ENCODE results near the gene VPS54. TPM values are rescaled to one million over a fixed set of nuclear protein-coding genes. Genes with fewer than 3 reads are reported as not detected.
"Not testable (repeated sequence)": the region's sequence is repeated elsewhere in the genome, so short reads cannot be mapped to it uniquely, and the experiment has no call there.

The VPS54 gene
- total RNA-seq, 2 experiments from 2014 or later: 15.2 to 16.0 TPM

DNA sequence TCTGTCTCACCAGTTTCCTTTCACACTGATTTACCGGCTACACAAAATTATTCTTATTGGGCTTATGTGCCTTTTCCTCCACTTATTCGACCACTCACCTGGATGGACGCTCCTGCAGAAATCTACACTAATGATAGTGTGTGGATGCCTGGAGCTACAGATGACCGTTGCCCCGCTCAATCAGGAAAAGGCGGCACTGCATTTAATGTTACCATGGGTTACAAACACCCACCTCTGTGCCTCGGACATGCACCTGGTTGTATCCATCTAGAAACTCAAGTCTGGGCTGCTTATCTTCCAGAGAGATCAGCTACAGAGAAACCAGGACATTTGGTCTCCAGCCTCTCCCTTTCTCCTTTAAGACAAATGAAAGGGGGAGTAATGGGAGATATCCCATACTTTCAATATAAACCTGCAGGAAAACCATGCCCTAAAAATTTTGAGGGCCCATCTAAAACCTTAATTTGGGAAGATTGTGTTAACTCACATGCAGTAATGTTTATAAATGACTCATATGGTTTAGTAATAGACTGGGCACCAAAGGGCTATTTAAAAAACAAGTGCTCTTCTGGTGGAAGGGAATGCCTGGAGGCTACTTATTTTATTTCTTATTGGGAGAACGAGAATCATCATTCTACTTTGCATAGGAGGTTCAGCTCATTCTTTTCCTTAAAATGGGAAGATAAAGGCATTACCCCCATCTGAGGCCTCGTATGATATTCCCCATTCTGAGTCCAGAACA, 24.7 kb downstream of the VPS54 start:
- H3K4me1 Mint-ChIP-seq; H3K27me3 Mint-ChIP-seq; POLR2A ChIA-PET; DNase-seq; H3K27ac Mint-ChIP-seq; ATAC-seq (ENCODE audit: low read depth); H3K4me3 Mint-ChIP-seq: not testable (repeated sequence)
- peaks cover 15% of the 10 kb centered on the region for H3K9me3 Mint-ChIP-seq
- H3K36me3 Mint-ChIP-seq: peaks cover 38% of the 10 kb centered on the region

DNA sequence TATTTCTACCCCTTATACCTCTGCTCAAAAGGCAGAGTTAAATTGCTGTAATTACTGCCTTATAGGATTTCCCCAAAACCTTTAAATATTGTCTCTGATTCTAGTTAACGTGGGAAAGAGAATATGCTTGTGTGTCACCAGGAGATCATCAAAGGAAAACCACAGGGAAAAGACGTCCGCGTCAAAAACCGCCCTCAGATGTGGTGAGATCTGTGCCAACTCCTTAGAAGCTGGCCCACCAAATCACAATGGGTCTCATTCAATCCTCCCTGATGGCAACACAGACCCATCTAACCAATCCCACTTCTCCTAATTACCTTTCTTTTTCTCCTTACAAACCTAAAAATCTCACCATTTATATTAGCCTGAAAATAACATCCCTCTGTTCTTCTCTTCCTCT, 25.4 kb downstream of the VPS54 start:
- Mint-ChIP-seq H3K9me3 (peaks cover 17% of the 10 kb centered on the region), H3K4me3 (no peak overlapping the region), H3K27ac (no peak overlapping the region), H3K4me1 (peaks cover 9% of the 10 kb centered on the region), H3K27me3 (no peaks in the 10 kb centered on the region), H3K36me3 (peaks cover 40% of the 10 kb centered on the region)
- POLR2A ChIA-PET: no interaction called here
- DNase-seq (no peak), ATAC-seq (ENCODE audit: low read depth) (no peak)

- DNase-seq; H3K27ac Mint-ChIP-seq; H3K4me3 Mint-ChIP-seq; ATAC-seq (ENCODE audit: low read depth); H3K27me3 Mint-ChIP-seq; POLR2A ChIA-PET: not testable (repeated sequence)
- H3K9me3 Mint-ChIP-seq: peaks cover 16% of the 10 kb centered on the region
- peaks cover 37% of the 10 kb centered on the region for H3K36me3 Mint-ChIP-seq
- peaks cover 10% of the 10 kb centered on the region for H3K4me1 Mint-ChIP-seq
Observed at GRCh38 chr2:63993130-63993584, 26.1 kb downstream of the VPS54 start.

DNA sequence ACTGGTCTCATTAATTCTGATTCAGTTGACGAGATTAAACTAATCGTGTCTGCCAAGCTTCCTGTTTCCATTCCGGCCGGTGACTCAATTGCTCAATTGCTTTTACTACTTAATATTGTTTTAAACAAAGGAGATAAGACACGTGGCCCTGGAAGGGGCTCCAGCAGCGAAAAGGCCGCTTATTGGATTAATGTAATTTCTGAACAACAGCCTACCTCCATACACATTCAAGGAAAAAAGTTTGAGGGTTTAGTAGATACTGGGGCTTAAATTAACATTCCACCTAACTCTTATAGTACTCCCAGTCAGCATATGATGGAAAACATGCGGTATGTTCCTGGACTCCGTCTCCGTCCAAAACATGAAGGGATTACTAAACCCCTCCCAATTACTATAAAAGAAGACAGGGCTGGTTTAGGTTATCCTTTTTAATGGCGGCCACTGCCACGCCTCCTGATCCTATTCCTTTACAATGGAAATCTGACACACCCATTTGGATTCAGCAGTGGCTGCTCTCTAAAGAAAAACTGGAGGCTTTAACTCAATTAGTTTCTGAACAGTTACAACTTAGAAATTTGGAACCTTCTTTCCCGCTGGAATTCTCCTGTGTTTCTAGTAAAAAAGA, 27.1 kb downstream of the VPS54 start:
- Mint-ChIP-seq H3K27ac (no peak overlapping the region), H3K36me3 (peaks cover 35% of the 10 kb centered on the region), H3K4me3 (no peak overlapping the region), H3K9me3 (peaks cover 15% of the 10 kb centered on the region), H3K27me3 (no peaks in the 10 kb centered on the region), H3K4me1 (peaks cover 11% of the 10 kb centered on the region)
- DNase-seq (no peak), ATAC-seq (ENCODE audit: low read depth) (no peak)
- POLR2A ChIA-PET: no interaction called here

DNA sequence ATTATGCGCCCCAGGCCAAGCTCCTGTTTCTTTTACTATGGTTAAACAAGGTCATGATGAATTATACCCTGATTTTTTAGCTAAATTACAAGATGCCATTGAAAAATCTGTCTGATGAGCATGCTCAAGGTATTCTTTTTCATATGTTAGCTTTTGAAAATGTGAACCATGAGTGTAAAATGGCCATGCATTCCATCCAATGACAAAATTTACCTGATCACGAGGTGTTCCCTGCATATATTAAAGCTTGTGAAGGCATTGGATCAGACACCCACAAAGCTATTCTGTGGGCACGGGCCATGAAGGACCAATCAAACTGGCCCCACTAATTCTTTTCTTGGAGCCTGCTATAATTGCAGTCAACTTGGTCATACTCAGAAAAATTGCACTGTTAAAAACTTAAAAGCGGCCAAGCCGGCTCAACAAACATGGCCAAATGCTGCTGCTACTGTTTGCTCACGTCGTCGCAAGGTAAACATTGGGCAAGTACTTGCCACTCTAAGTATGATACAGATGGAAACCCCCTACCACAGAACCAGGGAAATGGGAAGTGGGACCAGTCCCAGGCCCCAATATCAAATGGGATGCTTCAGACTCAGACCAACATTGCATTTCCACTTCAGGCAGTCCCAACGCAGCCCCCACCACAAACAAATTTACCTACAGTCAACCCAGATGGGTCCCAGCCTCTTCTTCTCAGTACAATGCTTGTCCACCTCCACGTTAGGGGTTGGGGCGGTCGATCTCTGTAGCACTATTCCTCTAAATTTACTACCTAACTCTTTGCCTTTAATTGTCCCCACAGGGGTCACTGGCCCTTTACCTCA, 27.8 kb downstream of the VPS54 start:
- POLR2A ChIA-PET; H3K27ac Mint-ChIP-seq; H3K4me3 Mint-ChIP-seq; ATAC-seq (ENCODE audit: low read depth); H3K27me3 Mint-ChIP-seq; DNase-seq: not testable (repeated sequence)
- H3K9me3 Mint-ChIP-seq: peaks cover 13% of the 10 kb centered on the region
- peaks cover 11% of the 10 kb centered on the region for H3K4me1 Mint-ChIP-seq
- H3K36me3 Mint-ChIP-seq: peaks cover 33% of the 10 kb centered on the region

DNA sequence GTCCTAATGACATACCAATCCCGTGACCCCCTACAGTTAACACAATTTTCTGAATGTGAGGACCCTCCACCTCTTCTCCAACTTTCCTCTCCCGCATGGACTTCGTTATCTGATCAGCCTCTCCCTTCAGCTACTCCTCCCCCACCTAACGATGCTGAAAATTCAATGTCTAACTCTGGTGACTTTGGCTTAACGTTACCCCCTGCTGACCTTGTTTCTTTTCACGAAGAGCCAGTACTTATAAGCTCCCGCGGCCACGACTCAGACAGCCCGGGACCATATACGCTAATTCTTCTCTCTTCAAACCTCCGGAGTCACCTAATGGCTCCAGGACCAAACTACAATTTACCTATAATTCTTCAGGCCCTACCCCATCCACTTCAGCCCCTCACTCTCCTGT, 29.2 kb downstream of the VPS54 start:
- ATAC-seq (ENCODE audit: low read depth): no peak
- no peak overlapping the region for H3K4me3 Mint-ChIP-seq
- H3K9me3 Mint-ChIP-seq: peaks cover 13% of the 10 kb centered on the region
- H3K27ac Mint-ChIP-seq: no peak overlapping the region
- H3K36me3 Mint-ChIP-seq: peaks cover 33% of the 10 kb centered on the region
- peaks cover 14% of the 10 kb centered on the region for H3K4me1 Mint-ChIP-seq
- DNase-seq: no peak
- no peaks in the 10 kb centered on the region for H3K27me3 Mint-ChIP-seq
- POLR2A ChIA-PET: no interaction called here

GRCh38 chr2:63988842-63989436, 30.3 kb downstream of the VPS54 start:
- DNase-seq; POLR2A ChIA-PET; H3K4me3 Mint-ChIP-seq; ATAC-seq (ENCODE audit: low read depth); H3K27ac Mint-ChIP-seq; H3K27me3 Mint-ChIP-seq: not testable (repeated sequence)
- Mint-ChIP-seq H3K36me3 (peaks cover 33% of the 10 kb centered on the region), H3K9me3 (peaks cover 13% of the 10 kb centered on the region), H3K4me1 (peaks cover 15% of the 10 kb centered on the region)

DNA sequence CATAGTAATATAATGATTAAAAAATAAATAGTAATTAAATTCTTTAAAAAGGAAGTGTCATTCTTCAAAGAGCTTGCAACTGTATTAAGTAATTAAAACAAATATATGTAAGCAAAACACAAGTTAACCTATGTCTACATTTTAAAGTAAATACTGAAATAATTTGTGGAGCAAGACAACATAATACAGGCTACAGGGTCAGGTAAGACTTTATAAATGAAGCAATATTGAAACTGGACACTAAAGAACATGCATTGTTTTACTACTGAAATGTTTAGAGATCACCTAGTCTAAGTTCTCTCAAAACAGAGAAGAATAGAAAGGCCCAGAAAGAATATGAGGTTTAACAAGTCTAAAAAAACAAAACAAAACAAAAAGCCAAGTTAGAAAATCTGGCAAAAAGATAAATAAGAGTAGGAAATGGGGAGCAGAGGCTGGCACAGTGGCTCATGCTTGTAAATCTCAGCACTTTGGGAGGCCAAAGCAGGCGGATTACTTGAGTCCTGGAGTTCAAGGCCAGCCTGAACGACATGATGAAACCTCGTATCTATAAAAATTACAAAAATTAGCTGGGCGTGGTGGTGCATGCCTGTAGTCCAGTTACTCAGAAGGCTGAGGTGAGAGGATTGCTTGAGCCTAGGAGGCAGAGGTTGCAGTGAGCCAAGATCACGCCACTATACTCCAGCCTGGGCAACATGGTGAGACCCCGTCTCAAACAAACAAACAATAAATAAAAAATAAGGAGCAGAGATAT, 34.4 kb downstream of the VPS54 start:
- no peaks in the 10 kb centered on the region for H3K27me3 Mint-ChIP-seq
- peaks cover 33% of the 10 kb centered on the region for H3K36me3 Mint-ChIP-seq
- DNase-seq (no peak), ATAC-seq (ENCODE audit: low read depth) (no peak)
- H3K9me3 Mint-ChIP-seq: peaks cover 4% of the 10 kb centered on the region
- H3K4me1 Mint-ChIP-seq: peaks cover 12% of the 10 kb centered on the region
- POLR2A ChIA-PET: no interaction called here
- no peak overlapping the region for H3K27ac Mint-ChIP-seq
- H3K4me3 Mint-ChIP-seq: no peak overlapping the region

- POLR2A ChIA-PET: no interaction called here
- no peak overlapping the region for H3K27ac Mint-ChIP-seq
- no peak for ATAC-seq (ENCODE audit: low read depth)
- no peak overlapping the region for H3K4me3 Mint-ChIP-seq
- no peak for DNase-seq
- peaks cover 30% of the 10 kb centered on the region for H3K36me3 Mint-ChIP-seq
- no peaks in the 10 kb centered on the region for H3K27me3 Mint-ChIP-seq
- peaks cover 12% of the 10 kb centered on the region for H3K4me1 Mint-ChIP-seq
- H3K9me3 Mint-ChIP-seq: peaks cover 2% of the 10 kb centered on the region
Observed at GRCh38 chr2:63983986-63984605, 35.1 kb downstream of the VPS54 start.

GRCh38 chr2:63982335-63982734, 36.9 kb downstream of the VPS54 start:
- Mint-ChIP-seq H3K4me3 (no peak overlapping the region), H3K27me3 (no peaks in the 10 kb centered on the region), H3K9me3 (no peaks in the 10 kb centered on the region), H3K4me1 (peaks cover 20% of the 10 kb centered on the region), H3K36me3 (peaks cover 31% of the 10 kb centered on the region), H3K27ac (no peak overlapping the region)
- no peak for ATAC-seq (ENCODE audit: low read depth)
- no peak for DNase-seq
- POLR2A ChIA-PET: no interaction called here

- H3K27ac Mint-ChIP-seq: no peak overlapping the region
- peaks cover 31% of the 10 kb centered on the region for H3K36me3 Mint-ChIP-seq
- H3K9me3 Mint-ChIP-seq: no peaks in the 10 kb centered on the region
- POLR2A ChIA-PET: no interaction called here
- no peaks in the 10 kb centered on the region for H3K27me3 Mint-ChIP-seq
- DNase-seq (no peak), ATAC-seq (ENCODE audit: low read depth) (no peak)
- H3K4me1 Mint-ChIP-seq: peaks cover 21% of the 10 kb centered on the region
- H3K4me3 Mint-ChIP-seq: no peak overlapping the region
Observed at GRCh38 chr2:63981702-63982103, 37.5 kb downstream of the VPS54 start.

GRCh38 chr2:63980794-63981193, 38.4 kb downstream of the VPS54 start:
- POLR2A ChIA-PET: no interaction called here

More at GRCh38 chr2:63980794-63981193, 38.4 kb downstream of the VPS54 start:
- peaks cover 34% of the 10 kb centered on the region for H3K36me3 Mint-ChIP-seq
- ATAC-seq (ENCODE audit: low read depth) (no peak), DNase-seq (no peak)
- H3K27me3 Mint-ChIP-seq: no peaks in the 10 kb centered on the region
- peaks cover 18% of the 10 kb centered on the region for H3K4me1 Mint-ChIP-seq
- H3K4me3 Mint-ChIP-seq: no peak overlapping the region
- no peak overlapping the region for H3K27ac Mint-ChIP-seq
- no peaks in the 10 kb centered on the region for H3K9me3 Mint-ChIP-seq

Measured in activated naive CD8-positive, alpha-beta T cell treated with anti-CD3 and anti-CD28 coated beads, Interleukin-2, amount 10 ng/mL, durations not matched to agents 7 days and 5 days (primary cell).